ENCODE measurements around the gene P2RX3.
"Not testable (repeated sequence)": the region's sequence is repeated elsewhere in the genome, so short reads cannot be mapped to it uniquely, and the experiment has no call there.

Gene P2RX3

GRCh38 chr11:57325735-57326048 lies 12.5 kb upstream of the P2RX3 start:
- DNase-seq: no peak

DNA sequence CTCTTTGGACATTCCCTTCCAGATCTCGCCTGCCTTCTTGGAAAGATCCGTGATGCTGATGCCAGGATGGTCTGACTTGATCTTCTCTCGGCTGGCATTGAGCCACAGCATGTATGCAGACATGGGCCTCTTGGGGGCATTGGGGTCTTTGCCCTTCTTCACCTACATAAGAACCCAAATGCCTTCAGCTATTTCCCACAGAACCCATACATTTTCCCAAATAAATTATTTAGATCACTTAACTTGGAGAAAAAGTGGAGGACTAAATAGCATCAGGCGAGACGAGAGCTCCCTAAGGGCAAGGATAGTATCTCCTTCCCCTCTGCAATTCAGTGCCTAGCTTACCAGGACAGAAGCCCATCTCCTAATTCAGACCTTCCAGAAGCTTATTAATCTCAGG lies 10.4 kb upstream of the P2RX3 start:
- no peak for DNase-seq

DNA sequence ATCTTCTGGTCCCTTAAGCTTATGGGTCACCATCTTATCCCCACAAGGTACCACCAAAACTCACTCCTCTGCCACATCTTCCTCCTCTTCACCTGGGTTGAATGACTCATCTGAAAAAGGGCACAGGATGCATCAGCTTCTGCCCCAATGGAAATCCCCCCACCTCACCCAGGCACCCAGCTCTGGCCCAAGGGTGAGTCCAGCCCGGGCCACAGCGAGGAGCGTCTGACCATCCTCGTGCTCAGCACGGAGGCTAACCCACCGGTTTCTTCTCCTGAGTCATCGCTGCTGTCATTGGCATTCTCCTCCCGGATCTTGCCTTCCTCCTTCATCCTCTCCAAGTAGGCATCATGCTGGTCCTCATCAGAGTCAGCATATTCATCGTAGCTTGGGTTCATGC lies 8.1 kb upstream of the P2RX3 start:
- DNase-seq: no peak

GRCh38 chr11:57331720-57332119 lies 6.4 kb upstream of the P2RX3 start:
- no peak for DNase-seq

DNA sequence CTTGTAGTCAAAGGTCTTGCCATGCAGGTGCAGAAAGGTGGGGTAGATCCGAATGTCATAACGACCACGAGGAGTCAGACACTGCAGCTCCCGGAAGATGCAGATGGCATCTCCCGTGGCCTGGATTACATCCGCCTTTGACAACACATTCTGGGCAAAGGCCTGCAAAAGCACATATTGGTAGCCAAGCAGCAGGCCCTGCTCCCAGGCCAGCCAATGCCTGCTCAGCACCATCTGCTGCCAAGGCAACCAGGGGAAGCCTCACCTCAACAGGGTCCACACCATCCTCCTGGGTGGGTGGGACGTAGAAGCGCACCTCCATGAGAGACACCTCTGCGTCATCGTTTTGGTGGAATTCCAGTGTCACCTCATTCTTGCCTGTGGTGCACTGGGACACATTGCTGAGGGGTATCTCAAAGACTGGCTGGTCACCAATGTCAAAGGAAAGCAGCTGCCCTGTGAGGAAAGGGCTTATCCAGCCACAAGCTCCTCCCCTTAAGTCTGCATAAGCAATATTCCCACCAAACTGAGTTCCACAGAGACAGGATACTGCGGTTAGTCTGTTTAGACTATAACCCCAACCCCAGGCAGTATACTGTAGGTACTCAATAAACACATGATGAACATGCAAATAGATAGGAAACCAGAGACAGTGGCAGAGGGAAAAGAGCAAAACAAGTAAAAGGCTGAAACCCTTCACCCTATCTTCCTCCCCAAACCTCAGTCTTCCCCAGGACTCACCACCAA lies 5.3 kb upstream of the P2RX3 start:
- no peak for DNase-seq

- DNase-seq: no peak
Observed at GRCh38 chr11:57335023-57335342, 3.2 kb upstream of the P2RX3 start.

GRCh38 chr11:57335343-57336110 lies 2.6 kb upstream of the P2RX3 start, which contains the start of gene SSRP1:
SSRP1 (minus strand) TSS chr11:57335892; CDS start chr11:57335121, 771 bp downstream.
- peak; percentile 97 for DNase-seq

DNA sequence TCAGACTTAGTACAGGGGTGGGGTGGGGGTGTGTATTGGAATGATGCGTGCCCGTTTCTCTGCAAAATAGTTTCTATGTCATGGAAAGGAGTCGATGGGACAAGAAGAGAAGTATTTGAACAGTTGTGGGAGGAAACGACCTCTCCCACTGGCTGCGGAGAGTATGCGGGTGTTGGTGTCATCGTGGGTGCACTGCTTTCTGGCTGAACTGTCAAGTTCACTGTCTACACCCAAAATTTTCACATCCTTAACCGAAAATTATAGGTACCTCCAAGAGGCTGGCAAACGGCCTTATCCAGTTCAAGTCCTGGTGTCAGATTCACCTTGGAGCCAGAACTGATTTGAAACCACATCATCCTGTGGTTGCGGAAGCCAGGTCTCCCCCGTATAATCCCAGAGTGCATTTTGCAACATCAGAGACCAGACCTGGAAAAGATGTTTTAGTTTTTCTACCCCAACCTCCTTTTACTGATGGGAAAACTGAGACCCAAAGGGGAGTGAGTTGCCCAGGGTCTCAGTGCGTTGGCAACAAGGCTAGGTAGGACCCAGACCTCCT lies 2.0 kb upstream of the P2RX3 start:
- peak; percentile 43 for DNase-seq

DNA sequence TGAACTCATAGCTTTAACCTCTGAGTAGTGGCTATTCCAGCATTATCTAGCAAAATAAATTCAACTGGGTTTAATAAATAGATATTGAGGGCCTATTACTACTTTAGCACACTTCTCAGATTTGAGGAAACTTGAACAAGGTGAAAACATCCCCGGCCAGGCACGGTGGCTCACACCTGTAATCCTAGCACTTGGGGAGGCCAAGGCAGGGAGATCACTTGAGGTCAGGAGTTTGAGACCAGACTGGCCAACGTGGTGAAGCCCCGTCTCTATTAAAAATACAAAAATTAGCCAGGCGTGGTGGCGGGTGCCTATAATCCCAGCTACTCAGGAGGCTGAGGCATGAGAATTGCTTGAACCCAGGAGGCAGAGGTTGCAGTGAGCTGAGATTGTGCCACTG lies 1.3 kb upstream of the P2RX3 start:
- not testable (repeated sequence) for DNase-seq

DNA sequence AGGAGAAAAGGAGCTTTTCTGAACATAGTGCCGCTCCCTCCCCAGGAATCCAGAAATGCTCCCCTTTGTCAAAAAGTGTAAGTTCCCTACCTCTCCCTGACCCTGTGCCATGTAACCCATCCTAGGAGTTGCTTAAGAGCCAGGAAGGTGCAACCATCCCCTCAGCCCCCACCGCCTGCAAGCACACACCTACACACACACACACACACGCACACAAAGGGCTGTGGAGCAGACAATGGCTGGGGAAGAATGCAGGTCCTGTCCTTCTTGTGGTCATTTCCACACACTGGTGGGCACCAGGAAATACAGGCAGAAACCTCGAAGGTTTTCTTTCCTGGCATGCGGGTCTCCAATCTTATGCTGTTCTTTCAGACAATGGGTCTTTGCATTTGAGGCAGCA lies 1.2 kb downstream of the P2RX3 start:
- no peak for DNase-seq

- peak; percentile 72 for DNase-seq
Observed at GRCh38 chr11:57340039-57340615, 2.0 kb downstream of the P2RX3 start.

- no peak for DNase-seq
Observed at GRCh38 chr11:57341250-57341808, 3.2 kb downstream of the P2RX3 start.

- no peak for DNase-seq
Observed at GRCh38 chr11:57342702-57343101, 4.5 kb downstream of the P2RX3 start.

GRCh38 chr11:57343825-57344224 lies 5.7 kb downstream of the P2RX3 start:
- peak; percentile 61 for DNase-seq

GRCh38 chr11:57344826-57345225 lies 6.7 kb downstream of the P2RX3 start:
- DNase-seq: no peak

DNA sequence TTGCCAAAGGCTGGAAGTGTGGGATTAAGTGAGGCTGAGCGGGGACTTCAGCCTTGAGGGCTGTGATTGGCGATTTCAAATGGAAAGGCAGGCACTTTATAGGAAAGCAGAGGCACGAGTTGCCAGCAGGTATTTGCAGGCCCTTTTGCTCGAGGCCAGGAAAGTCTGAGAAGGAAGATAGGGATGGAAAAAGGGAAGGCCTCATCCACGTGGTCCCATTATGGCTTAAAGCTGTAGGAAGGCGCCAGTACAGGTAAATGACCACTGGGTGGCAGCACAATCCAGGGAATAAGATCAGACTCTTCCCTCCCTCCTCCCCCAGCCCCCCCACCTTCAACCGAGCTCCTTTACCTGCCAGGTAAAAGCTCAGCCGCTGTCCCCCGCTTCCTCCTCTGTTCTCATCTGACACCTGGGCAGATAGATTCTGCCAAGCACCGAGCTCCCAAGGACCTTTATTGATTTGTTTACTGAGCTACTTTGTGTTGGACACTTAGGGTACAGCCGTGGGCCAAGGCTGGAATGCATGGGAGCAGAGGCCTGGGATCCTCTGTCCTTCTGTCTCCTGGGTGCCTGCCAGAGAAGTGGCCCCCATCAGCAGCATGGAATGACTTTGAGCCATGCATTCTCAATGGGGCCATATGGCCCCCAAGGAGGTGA lies 7.5 kb downstream of the P2RX3 start:
- DNase-seq: peak; percentile 87

GRCh38 chr11:57347336-57347735 lies 9.2 kb downstream of the P2RX3 start:
- no peak for DNase-seq

DNA sequence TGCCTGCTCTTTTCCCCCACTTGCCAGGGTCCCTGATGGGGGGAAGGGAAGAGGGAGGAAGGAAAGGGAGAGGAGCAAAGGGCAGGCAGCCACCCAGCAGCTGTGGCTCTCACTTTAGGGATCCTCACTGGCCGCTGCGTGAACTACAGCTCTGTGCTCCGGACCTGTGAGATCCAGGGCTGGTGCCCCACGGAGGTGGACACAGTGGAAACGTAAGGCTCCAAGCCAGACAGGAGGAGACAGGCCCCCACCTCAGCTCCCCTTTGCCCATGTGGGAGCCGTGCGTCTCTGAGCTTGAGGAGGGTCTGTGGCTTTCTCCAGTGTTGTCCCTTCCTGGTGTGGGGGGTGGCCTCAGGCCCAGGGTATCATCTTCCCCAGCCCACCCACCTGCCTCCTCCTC lies 9.9 kb downstream of the P2RX3 start:
- no peak for DNase-seq

GRCh38 chr11:57348636-57349313 lies 10.6 kb downstream of the P2RX3 start:
- no peak for DNase-seq

GRCh38 chr11:57349491-57350274 lies 11.5 kb downstream of the P2RX3 start:
- peak; percentile 59 for DNase-seq

- no peak for DNase-seq
Observed at GRCh38 chr11:57353036-57353435, 14.9 kb downstream of the P2RX3 start.

- no peak for DNase-seq
Observed at GRCh38 chr11:57353446-57353845, 15.3 kb downstream of the P2RX3 start.
